T47D (cell line): ENCODE measurements around the gene ADARB1.

ENCODE experiments used
- DNase-seq, 2 experiments: peaks; one replicate each; pipeline versions ENCODE4 v3.0.0 to v3.0.0-alpha.2; 2011 to 2012; ENCODE audit warnings: low read depth in 1 of 2, low spot score in 1 of 2
- JUND ChIP-seq: IDR thresholded peaks from 2 replicates; pipeline ENCODE4 v1.6.1; 2012; ENCODE audit warnings: low read depth
- in situ Hi-C: cut with HindIII; loops from 2 replicates; pipeline ENCODE4 v1.10.0; 2016; ENCODE audit warnings: low sequenced_read_pairs, low pct_unique_long_range_greater_than_20kb

The ADARB1 gene

GRCh38 chr21:45252448-45252925, 178.1 kb downstream of the ADARB1 start:
- no peak for DNase-seq
- in situ Hi-C loops = no loop called here
- TF ChIP-seq JUND = no peak

GRCh38 chr21:45253180-45253579, 178.8 kb downstream of the ADARB1 start:
- TF ChIP-seq JUND = no peak
- in situ Hi-C loops = no loop called here
- no peak for DNase-seq

- no peak for DNase-seq
- in situ Hi-C loops = no loop called here
- no peak for TF ChIP-seq JUND
Observed at GRCh38 chr21:45253633-45254459, 179.5 kb downstream of the ADARB1 start.

GRCh38 chr21:45254460-45254930, 180.1 kb downstream of the ADARB1 start:
- in situ Hi-C loops = no loop called here
- no peak for TF ChIP-seq JUND
- DNase-seq = no peak

- DNase-seq = peak; percentile 77 to 85
- in situ Hi-C loops = no loop called here
- TF ChIP-seq JUND = no peak
Observed at GRCh38 chr21:45255381-45256020, 181.1 kb downstream of the ADARB1 start.

GRCh38 chr21:45256021-45256911, 181.9 kb downstream of the ADARB1 start:
- DNase-seq = no peak
- no peak for TF ChIP-seq JUND
- in situ Hi-C loops = no loop called here

GRCh38 chr21:45256912-45257672, 182.7 kb downstream of the ADARB1 start:
- in situ Hi-C loops = no loop called here
- no peak for DNase-seq
- TF ChIP-seq JUND = no peak

GRCh38 chr21:45257673-45258341, 183.4 kb downstream of the ADARB1 start:
- in situ Hi-C loops = no loop called here
- no peak for DNase-seq
- TF ChIP-seq JUND = no peak

GRCh38 chr21:45258466-45258865, 184.1 kb downstream of the ADARB1 start:
- no peak for DNase-seq
- in situ Hi-C loops = no loop called here
- TF ChIP-seq JUND = no peak

GRCh38 chr21:45259206-45259840, 184.9 kb downstream of the ADARB1 start:
- in situ Hi-C loops = no loop called here
- no peak for TF ChIP-seq JUND
- DNase-seq = no peak
